GM18505 (cell line): ENCODE measurements around the gene LECT2.

Experiments used
- ATAC-seq: cut with Tn5 transposase; IDR thresholded peaks from one replicate; pipeline ENCODE4 v1.9.1; 2021; ENCODE audit not compliant: unreplicated experiment
- POLR2A ChIP-seq: IDR thresholded peaks from 4 replicates; pipeline ENCODE4 v1.6.1; 2011; ENCODE audit warnings: borderline replicate concordance; ENCODE audit not compliant: insufficient read depth, insufficient read length; ENCODE audit errors: extremely low read depth

The LECT2 gene

GRCh38 chr5:135941711-135942110 lies 13.1 kb downstream of the LECT2 start:
- TF ChIP-seq POLR2A = no peak
- ATAC-seq = no peak

GRCh38 chr5:135937245-135937911 lies 17.4 kb downstream of the LECT2 start:
- TF ChIP-seq POLR2A = no peak
- no peak for ATAC-seq

- no peak for ATAC-seq
- TF ChIP-seq POLR2A = no peak
Observed at GRCh38 chr5:135934939-135935338, 19.8 kb downstream of the LECT2 start.

GRCh38 chr5:135930949-135931295 lies 23.9 kb downstream of the LECT2 start:
- ATAC-seq = no peak
- no peak for TF ChIP-seq POLR2A

GRCh38 chr5:135930029-135930948 lies 24.5 kb downstream of the LECT2 start:
- TF ChIP-seq POLR2A = no peak
- no peak for ATAC-seq

- no peak for ATAC-seq
- no peak for TF ChIP-seq POLR2A
Observed at GRCh38 chr5:135921388-135921787, 33.4 kb downstream of the LECT2 start.

GRCh38 chr5:135920199-135920598 lies 34.6 kb downstream of the LECT2 start:
- ATAC-seq = no peak
- no peak for TF ChIP-seq POLR2A

GRCh38 chr5:135916638-135917263 lies 38.0 kb downstream of the LECT2 start:
- no peak for ATAC-seq
- TF ChIP-seq POLR2A = no peak

- no peak for TF ChIP-seq POLR2A
- ATAC-seq = no peak
Observed at GRCh38 chr5:135915466-135916001, 39.2 kb downstream of the LECT2 start.

- ATAC-seq = no peak
- TF ChIP-seq POLR2A = no peak
Observed at GRCh38 chr5:135913713-135914626, 40.8 kb downstream of the LECT2 start.

GRCh38 chr5:135905144-135905543 lies 49.6 kb downstream of the LECT2 start:
- no peak for ATAC-seq
- no peak for TF ChIP-seq POLR2A

- TF ChIP-seq POLR2A = no peak
- no peak for ATAC-seq
Observed at GRCh38 chr5:135901633-135902032, 53.1 kb downstream of the LECT2 start.
